ENCODE measurements around the gene COPS6.
"Not testable (repeated sequence)": the region's sequence is repeated elsewhere in the genome, so short reads cannot be mapped to it uniquely, and the experiment has no call there.

GRCh38 chr7:100130220-100130607 is 41.4 kb downstream of the COPS6 start:
- TF ChIP-seq POLR2A, CTCF, EP300 (IDR thresholded peaks at IDR 0.05): not testable (repeated sequence)
